IPS-15b (cell line): Measurements from ENCODE around the gene CDYL.

Source experiments
- H3K27me3 ChIP-seq: one replicate; pipeline ENCODE4 v1.6.1; 2013; ENCODE audit warnings: low read length; ENCODE audit not compliant: control insufficient read depth, insufficient read depth
- H3K36me3 ChIP-seq: one replicate; pipeline ENCODE4 v1.6.1; 2013; ENCODE audit warnings: low read length; ENCODE audit not compliant: control insufficient read depth, insufficient read depth
- H3K4me1 ChIP-seq: one replicate; pipeline ENCODE4 v1.6.1; 2013; ENCODE audit warnings: mild to moderate bottlenecking, low read length; ENCODE audit not compliant: control insufficient read depth, insufficient read depth
- H3K4me3 ChIP-seq: one replicate; pipeline ENCODE4 v1.5.1; 2013; ENCODE audit warnings: low read depth, low read length
- H3K9ac ChIP-seq: one replicate; pipeline ENCODE4 v1.6.1; 2013; ENCODE audit warnings: low read depth, mild to moderate bottlenecking, low read length
- H3K9me3 ChIP-seq: one replicate; pipeline ENCODE4 v1.6.1; 2013; ENCODE audit warnings: mild to moderate bottlenecking, low read length; ENCODE audit not compliant: control insufficient read depth, insufficient read depth

The CDYL gene

GRCh38 chr6:4894049-4894448, 117.8 kb downstream of the CDYL start:
- Histone ChIP-seq H3K9ac (no peak overlapping the region), H3K9me3 (no peaks in the 10 kb centered on the region), H3K4me1 (no peaks in the 10 kb centered on the region), H3K27me3 (no peaks in the 10 kb centered on the region), H3K4me3 (no peak overlapping the region), H3K36me3 (no peaks in the 10 kb centered on the region)

GRCh38 chr6:4895971-4896370, 119.8 kb downstream of the CDYL start:
- Histone ChIP-seq H3K9me3 (no peaks in the 10 kb centered on the region), H3K36me3 (no peaks in the 10 kb centered on the region), H3K4me1 (no peaks in the 10 kb centered on the region), H3K9ac (no peak overlapping the region), H3K4me3 (no peak overlapping the region), H3K27me3 (no peaks in the 10 kb centered on the region)

GRCh38 chr6:4896401-4896800, 120.2 kb downstream of the CDYL start:
- no peaks in the 10 kb centered on the region for H3K36me3 ChIP-seq
- H3K27me3 ChIP-seq: no peaks in the 10 kb centered on the region
- H3K9me3 ChIP-seq: no peaks in the 10 kb centered on the region
- no peak overlapping the region for H3K4me3 ChIP-seq
- no peaks in the 10 kb centered on the region for H3K4me1 ChIP-seq
- H3K9ac ChIP-seq: no peak overlapping the region

- Histone ChIP-seq H3K36me3 (no peaks in the 10 kb centered on the region), H3K9ac (no peak overlapping the region), H3K27me3 (no peaks in the 10 kb centered on the region), H3K4me3 (no peak overlapping the region), H3K9me3 (no peaks in the 10 kb centered on the region), H3K4me1 (no peaks in the 10 kb centered on the region)
Observed at GRCh38 chr6:4899249-4900034, 123.2 kb downstream of the CDYL start.

- Histone ChIP-seq H3K27me3 (no peaks in the 10 kb centered on the region), H3K4me3 (no peak overlapping the region), H3K9ac (no peak overlapping the region), H3K36me3 (no peaks in the 10 kb centered on the region), H3K4me1 (no peaks in the 10 kb centered on the region), H3K9me3 (no peaks in the 10 kb centered on the region)
Observed at GRCh38 chr6:4901386-4902061, 125.3 kb downstream of the CDYL start.

- Histone ChIP-seq H3K9ac (no peak overlapping the region), H3K4me1 (no peaks in the 10 kb centered on the region)
Observed at GRCh38 chr6:4902363-4902762, 126.2 kb downstream of the CDYL start.

GRCh38 chr6:4903121-4903520, 126.9 kb downstream of the CDYL start:
- Histone ChIP-seq H3K9me3 (no peaks in the 10 kb centered on the region), H3K4me3 (no peak overlapping the region), H3K27me3 (no peaks in the 10 kb centered on the region), H3K36me3 (no peaks in the 10 kb centered on the region), H3K4me1 (no peaks in the 10 kb centered on the region), H3K9ac (no peak overlapping the region)

More at GRCh38 chr6:4902363-4902762, 126.2 kb downstream of the CDYL start:
- no peaks in the 10 kb centered on the region for H3K36me3 ChIP-seq
- no peaks in the 10 kb centered on the region for H3K27me3 ChIP-seq
- no peak overlapping the region for H3K4me3 ChIP-seq
- H3K9me3 ChIP-seq: no peaks in the 10 kb centered on the region

- Histone ChIP-seq H3K4me3 (no peak overlapping the region), H3K36me3 (no peaks in the 10 kb centered on the region), H3K9me3 (no peaks in the 10 kb centered on the region), H3K9ac (no peak overlapping the region), H3K27me3 (no peaks in the 10 kb centered on the region), H3K4me1 (no peaks in the 10 kb centered on the region)
Observed at GRCh38 chr6:4903751-4904370, 127.7 kb downstream of the CDYL start.

- Histone ChIP-seq H3K4me1 (no peaks in the 10 kb centered on the region), H3K4me3 (no peak overlapping the region), H3K9ac (no peak overlapping the region), H3K9me3 (no peaks in the 10 kb centered on the region), H3K27me3 (no peaks in the 10 kb centered on the region), H3K36me3 (no peaks in the 10 kb centered on the region)
Observed at GRCh38 chr6:4904461-4905025, 128.3 kb downstream of the CDYL start.

- Histone ChIP-seq H3K36me3 (no peaks in the 10 kb centered on the region), H3K4me3 (no peak overlapping the region), H3K27me3 (no peaks in the 10 kb centered on the region), H3K4me1 (no peaks in the 10 kb centered on the region), H3K9ac (no peak overlapping the region), H3K9me3 (no peaks in the 10 kb centered on the region)
Observed at GRCh38 chr6:4905826-4906225, 129.6 kb downstream of the CDYL start.

- no peaks in the 10 kb centered on the region for H3K27me3 ChIP-seq
- no peak overlapping the region for H3K4me3 ChIP-seq
- no peaks in the 10 kb centered on the region for H3K36me3 ChIP-seq
- no peak overlapping the region for H3K9ac ChIP-seq
- H3K4me1 ChIP-seq: no peaks in the 10 kb centered on the region
- H3K9me3 ChIP-seq: no peaks in the 10 kb centered on the region
Observed at GRCh38 chr6:4906293-4907276, 130.4 kb downstream of the CDYL start.
